ENCODE measurements around the gene FBLN5. TPM values are rescaled to one million over a fixed set of nuclear protein-coding genes. Genes with fewer than 3 reads are reported as not detected.

Gene FBLN5
- total RNA-seq, 1 experiment from 2014 or later, result 1.0 TPM

DNA sequence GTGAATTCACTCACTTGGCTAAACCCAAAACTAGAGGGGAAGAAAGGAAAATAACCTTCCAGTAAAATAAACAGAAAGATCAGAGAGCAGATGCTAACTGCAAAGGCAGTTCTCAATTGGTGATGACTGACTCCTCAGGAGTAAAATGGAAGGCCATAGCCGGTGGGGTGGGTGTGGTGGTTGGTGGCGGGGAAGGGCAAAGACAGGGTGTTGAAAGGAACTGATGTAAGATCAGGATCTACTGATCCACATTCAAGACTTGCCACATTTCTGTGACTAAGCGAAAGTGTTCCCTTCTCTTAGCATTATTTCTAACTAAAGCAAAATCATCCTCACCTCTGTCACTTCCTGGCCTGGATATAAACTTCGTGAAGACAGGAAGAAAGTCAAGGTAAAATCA lies 53.8 kb downstream of the FBLN5 start:
- Histone ChIP-seq H3K79me1 (ENCODE audit: insufficient read depth, low read depth, low read length, poor library complexity, severe bottlenecking) (no peaks in the 10 kb centered on the region), H2AK5ac (ENCODE audit: insufficient read length, low read length) (no peak overlapping the region), H3K18ac (ENCODE audit: insufficient read length, low read depth, low read length) (no peak overlapping the region), H3K27me3 (ENCODE audit: insufficient read depth, low read length) (no peaks in the 10 kb centered on the region), H3K14ac (ENCODE audit: insufficient read depth, low read length) (no peak overlapping the region), H3K79me2 (ENCODE audit: insufficient read depth, low read length) (no peaks in the 10 kb centered on the region), H2BK120ac (ENCODE audit: low read depth, low read length, poor library complexity, severe bottlenecking) (no peak overlapping the region), H4K20me1 (ENCODE audit: control insufficient read depth, insufficient read depth, insufficient read length) (no peaks in the 10 kb centered on the region), H2BK12ac (ENCODE audit: insufficient read length, low read depth, low read length) (no peak overlapping the region), H3K4ac (ENCODE audit: low read depth, low read length) (no peak overlapping the region), H3K23me2 (ENCODE audit: insufficient read length, low read depth, low read length, poor library complexity, severe bottlenecking) (no peaks in the 10 kb centered on the region), H3T11ph (ENCODE audit: low read length) (no peak overlapping the region), H3K4me1 (ENCODE audit: insufficient read depth, low read length) (peaks cover 4% of the 10 kb centered on the region; the same call in 1 of the 2 replicates), H3K9ac (ENCODE audit: extremely low read depth, insufficient read length, low read length) (no peak overlapping the region), H2BK20ac (ENCODE audit: low read depth, low read length, poor library complexity, severe bottlenecking) (no peak overlapping the region), H4K91ac (ENCODE audit: insufficient read length, low read depth, low read length) (no peak overlapping the region), H3K4me2 (ENCODE audit: insufficient read depth, insufficient read length, low read length) (no peak overlapping the region), H3K23ac (ENCODE audit: insufficient read length, low read depth, low read length) (no peak overlapping the region), H4K8ac (replicated peaks; ENCODE audit: insufficient read length, low read depth, low read length) (no peak overlapping the region), H4K5ac (ENCODE audit: insufficient read length, low read depth, low read length) (no peak overlapping the region), H2BK5ac (ENCODE audit: insufficient read length, low read length) (no peak overlapping the region), H3K56ac (ENCODE audit: insufficient read length, low read depth, low read length) (no peak overlapping the region), H3K27ac (ENCODE audit: insufficient read length, low read depth, low read length) (no peak overlapping the region), H2BK15ac (ENCODE audit: low read depth, low read length) (no peak overlapping the region), H2AFZ (ENCODE audit: low read length) (no peak overlapping the region), H3K9me3 (ENCODE audit: control insufficient read depth, low read depth, low read length) (no peaks in the 10 kb centered on the region)
- H3K9me3 Mint-ChIP-seq, result no peaks in the 10 kb centered on the region
- H3K4me3 Mint-ChIP-seq, result no peak overlapping the region
- H3K27me3 Mint-ChIP-seq (ENCODE audit: low read depth), result 0 out of 2 replicates have a peak, but pooled peaks cover 2% of the 10 kb centered on the region
- TF ChIP-seq, protein P1, sequence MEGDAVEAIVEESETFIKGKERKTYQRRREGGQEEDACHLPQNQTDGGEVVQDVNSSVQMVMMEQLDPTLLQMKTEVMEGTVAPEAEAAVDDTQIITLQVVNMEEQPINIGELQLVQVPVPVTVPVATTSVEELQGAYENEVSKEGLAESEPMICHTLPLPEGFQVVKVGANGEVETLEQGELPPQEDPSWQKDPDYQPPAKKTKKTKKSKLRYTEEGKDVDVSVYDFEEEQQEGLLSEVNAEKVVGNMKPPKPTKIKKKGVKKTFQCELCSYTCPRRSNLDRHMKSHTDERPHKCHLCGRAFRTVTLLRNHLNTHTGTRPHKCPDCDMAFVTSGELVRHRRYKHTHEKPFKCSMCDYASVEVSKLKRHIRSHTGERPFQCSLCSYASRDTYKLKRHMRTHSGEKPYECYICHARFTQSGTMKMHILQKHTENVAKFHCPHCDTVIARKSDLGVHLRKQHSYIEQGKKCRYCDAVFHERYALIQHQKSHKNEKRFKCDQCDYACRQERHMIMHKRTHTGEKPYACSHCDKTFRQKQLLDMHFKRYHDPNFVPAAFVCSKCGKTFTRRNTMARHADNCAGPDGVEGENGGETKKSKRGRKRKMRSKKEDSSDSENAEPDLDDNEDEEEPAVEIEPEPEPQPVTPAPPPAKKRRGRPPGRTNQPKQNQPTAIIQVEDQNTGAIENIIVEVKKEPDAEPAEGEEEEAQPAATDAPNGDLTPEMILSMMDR (conservative IDR thresholded peaks at IDR 0.05), result no peak
- no peak for DNase-seq
- H3K36me3 Mint-ChIP-seq (ENCODE audit: insufficient read depth in 1 of 3, low read depth in 3 of 3), result no peaks in the 10 kb centered on the region; a peak in 2 of 7 replicates
- peaks cover 7 to 11% of the 10 kb centered on the region in 2 experiments for H3K4me1 Mint-ChIP-seq
- H3K27ac Mint-ChIP-seq, result no peak overlapping the region
- no CpG with 5 or more reads among the region's 4 CpGs for WGBS (ENCODE audit: extremely low coverage, insufficient read length, low lambda C conversion rate)

Data from H9 (cell line).